Measurements from ENCODE around the gene RNF157.
"Not testable (repeated sequence)": the region's sequence is repeated elsewhere in the genome, so short reads cannot be mapped to it uniquely, and the experiment has no call there.

The RNF157 gene

GRCh38 chr17:76274112-76274956, 34.0 kb upstream of the RNF157 start:
- no peak for TF ChIP-seq POLR2A (IDR thresholded peaks at IDR 0.05; ENCODE audit: low read depth, low read length)
- DNase-seq (ENCODE audit: insufficient read length, low spot score): no peak
- no peak for FAIRE-seq

DNA sequence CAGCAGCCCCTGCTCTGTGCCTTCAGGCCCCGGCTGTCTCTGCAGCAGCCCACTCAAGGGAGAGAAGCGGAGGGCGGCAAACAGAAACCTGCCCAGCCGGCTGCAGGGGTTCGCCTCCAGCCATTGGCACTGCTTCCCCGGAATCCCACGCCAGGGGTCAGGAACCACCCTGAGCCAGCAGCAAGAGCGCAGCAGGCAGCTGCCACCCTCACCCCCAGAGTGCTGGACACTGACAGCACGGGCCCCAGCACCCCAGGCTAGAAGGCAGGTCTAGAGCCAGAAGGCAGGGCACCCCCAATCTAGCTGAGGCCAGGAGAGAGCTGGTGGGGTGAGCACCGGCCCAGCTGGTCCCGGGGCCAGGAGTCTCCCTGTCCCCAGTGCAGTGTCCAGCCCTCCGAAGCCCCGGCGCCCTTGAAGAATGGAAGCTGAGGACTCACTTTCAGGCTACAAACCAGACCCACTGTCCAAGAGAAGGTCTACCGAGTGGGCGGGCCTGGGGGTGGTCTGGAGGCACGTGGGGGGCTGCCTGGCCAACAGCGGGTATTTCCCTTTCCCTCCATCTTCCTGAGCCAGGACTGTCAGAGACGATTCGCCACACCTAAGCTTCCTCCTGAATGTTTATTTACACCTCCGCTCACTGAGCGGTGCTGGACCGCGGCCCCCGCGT, 33.3 kb upstream of the RNF157 start:
- DNase-seq (ENCODE audit: insufficient read length, low spot score) (no peak), FAIRE-seq (no peak)
- TF ChIP-seq POLR2A (IDR thresholded peaks at IDR 0.05; ENCODE audit: low read depth, low read length): no peak

- DNase-seq (ENCODE audit: insufficient read length, low spot score): no peak
Observed at GRCh38 chr17:76272541-76273444, 32.5 kb upstream of the RNF157 start.

DNA sequence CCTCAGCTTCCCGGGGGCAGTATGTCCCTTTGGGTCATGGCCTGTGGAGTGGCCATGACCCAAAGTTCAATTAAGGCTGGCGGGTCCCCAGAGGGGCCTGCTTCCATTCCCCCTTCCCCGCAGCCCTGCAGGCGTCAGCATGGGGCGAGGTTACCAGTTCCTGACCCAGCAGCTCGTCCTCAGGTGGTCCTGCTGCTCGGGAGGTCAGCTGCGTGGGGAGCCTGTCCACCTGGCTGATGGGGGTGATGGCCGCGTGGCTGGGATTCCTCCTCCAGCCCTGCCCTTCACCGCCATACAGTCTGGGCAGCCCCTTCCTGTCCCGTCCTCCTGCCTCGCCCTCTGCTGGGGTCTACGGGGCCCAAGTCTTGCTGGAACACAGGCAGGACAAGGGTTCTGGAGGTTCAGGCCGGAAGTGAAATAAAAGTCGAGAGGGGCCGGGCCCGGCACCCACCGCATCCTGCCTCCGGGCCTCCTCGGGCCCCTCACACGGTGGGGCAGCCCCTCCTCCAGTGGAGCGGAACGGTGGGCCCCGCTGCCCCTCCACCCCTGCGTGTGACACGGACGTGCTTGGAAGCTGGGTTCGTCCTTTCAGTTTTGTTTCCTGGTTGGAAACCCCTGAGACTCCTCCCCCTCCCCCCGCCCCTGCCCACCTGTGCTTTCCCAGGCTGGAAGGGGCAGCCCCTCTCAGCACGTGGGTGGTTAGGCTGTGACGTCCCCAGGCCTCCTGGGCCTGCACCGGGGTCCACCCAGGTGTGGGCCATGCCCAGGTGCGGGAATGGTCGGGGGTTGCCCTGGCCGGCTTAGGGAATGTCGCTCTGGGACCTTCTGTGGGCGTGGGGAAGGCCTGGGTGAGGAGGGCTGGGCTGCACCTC, 31.6 kb upstream of the RNF157 start:
- DNase-seq (ENCODE audit: insufficient read length, low spot score): no peak
- no peak for FAIRE-seq
- TF ChIP-seq POLR2A (IDR thresholded peaks at IDR 0.05; ENCODE audit: low read depth, low read length): no peak

More at GRCh38 chr17:76272541-76273444, 32.5 kb upstream of the RNF157 start:
- TF ChIP-seq POLR2A (IDR thresholded peaks at IDR 0.05; ENCODE audit: low read depth, low read length): no peak
- FAIRE-seq: no peak

DNA sequence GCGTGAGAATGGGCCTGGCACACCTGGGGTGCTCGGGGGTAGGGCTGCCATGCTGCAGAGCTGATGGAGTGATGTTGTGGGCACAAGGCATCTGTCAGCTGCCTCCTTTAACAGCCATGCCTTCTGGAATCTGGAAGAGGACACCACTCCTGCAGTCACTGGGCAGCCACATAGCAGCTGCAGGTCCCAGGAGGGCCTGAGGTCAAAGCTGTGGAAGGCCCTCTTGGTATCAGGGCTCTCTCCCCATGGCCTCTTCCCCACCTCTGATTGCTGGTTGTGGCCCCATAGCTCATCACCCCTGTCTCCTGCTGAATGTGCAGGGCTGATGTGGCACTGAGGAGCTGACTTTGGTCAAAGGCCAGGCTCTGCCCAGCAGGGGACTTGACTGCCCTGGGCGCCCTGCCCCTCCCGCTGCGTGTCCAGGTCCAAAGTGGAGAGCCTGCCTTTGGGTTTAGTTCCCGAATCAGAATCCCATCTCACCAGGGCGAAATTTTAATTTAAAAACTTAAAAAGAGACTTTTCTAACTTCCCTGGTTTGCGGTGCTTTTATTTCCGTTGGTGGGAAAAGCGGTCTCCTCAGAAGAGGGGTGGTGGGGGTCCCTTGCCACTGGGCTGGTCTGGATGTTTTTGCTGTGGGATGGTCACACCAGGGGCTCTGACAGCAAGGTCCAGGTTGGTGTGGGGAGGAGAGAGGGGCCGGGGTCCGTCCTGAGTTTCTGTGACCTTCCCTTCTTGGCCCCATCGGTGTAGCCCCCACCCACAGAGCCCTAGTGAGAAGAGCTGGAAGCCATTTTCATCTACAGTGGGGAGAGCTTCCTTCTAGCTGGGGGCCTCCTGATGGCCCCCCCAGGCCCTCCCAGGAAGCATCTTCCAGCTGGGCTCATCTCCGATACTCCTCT, 30.7 kb upstream of the RNF157 start:
- DNase-seq (ENCODE audit: insufficient read length, low spot score): no peak
- no peak for TF ChIP-seq POLR2A (IDR thresholded peaks at IDR 0.05; ENCODE audit: low read depth, low read length)
- FAIRE-seq: no peak

DNA sequence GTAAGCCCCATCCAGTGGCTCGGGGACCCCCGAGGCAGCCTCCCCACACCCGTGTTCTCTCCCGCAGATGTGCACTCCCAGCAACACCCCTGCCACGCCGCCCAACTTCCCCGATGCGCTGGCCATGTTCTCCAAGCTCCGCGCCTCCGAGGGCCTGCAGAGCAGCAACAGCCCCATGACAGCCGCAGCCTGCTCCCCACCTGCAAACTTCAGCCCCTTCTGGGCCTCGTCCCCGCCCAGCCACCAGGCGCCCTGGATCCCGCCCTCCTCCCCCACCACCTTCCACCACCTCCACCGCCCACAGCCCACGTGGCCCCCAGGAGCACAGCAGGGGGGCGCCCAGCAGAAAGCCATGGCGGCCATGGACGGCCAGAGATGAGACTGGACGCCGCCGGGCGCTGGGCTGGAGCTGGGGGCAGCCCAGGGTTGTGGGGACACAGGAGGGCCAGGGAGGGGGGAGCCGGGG, 29.9 kb upstream of the RNF157 start:
- DNase-seq (ENCODE audit: insufficient read length, low spot score) (no peak), FAIRE-seq (no peak)
- TF ChIP-seq POLR2A (IDR thresholded peaks at IDR 0.05; ENCODE audit: low read depth, low read length): no peak

DNA sequence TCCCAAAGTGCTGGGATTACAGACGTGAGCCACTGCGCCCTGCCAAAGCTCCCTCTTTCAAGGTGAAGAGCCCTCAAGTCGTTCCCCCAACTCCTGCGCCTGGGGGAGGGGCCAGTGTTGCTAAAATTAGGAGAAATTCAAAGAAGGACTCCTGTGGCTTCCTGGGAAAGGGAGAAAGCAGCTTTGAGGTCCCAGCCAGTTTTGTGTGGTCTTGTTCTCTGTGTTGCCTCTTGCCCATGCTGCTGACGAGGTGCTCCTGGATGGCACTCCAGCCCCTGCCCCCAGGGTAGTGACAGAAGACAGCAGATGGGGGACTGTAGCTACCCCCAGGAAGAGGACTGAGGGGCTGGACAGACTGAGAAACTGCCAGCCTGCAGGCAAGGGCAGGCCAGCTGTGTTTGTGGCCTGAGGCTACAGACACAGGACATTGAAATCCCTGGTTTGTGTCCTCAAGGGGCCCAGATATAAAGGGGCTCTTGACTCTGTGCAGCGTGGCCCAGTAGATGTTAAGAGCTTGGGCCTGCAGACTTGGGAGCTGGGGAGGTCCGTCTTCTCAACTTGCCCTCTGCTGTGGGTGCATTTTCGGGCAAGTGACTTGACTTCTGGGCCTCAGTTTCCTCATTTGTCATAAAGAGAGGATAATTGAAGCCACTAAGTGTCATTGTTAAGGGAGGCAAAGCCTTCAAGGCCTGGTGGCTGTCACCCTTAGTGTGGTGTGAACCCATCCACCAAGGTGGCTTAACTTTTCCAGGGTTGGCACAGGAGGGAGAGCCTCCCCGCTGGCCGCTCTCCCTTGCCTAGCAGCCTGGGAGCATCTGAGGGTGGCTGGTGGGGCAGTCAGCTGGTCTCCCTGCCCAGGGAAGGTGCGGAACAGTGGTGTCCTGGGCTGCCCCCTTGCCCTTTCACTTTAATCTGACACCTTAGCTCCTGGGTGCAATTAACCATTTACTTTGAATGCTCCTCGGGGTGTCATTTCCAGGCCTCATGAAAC, 29.0 kb upstream of the RNF157 start:
- DNase-seq (ENCODE audit: insufficient read length, low spot score): no peak
- no peak for FAIRE-seq
- no peak for TF ChIP-seq POLR2A (IDR thresholded peaks at IDR 0.05; ENCODE audit: low read depth, low read length)

DNA sequence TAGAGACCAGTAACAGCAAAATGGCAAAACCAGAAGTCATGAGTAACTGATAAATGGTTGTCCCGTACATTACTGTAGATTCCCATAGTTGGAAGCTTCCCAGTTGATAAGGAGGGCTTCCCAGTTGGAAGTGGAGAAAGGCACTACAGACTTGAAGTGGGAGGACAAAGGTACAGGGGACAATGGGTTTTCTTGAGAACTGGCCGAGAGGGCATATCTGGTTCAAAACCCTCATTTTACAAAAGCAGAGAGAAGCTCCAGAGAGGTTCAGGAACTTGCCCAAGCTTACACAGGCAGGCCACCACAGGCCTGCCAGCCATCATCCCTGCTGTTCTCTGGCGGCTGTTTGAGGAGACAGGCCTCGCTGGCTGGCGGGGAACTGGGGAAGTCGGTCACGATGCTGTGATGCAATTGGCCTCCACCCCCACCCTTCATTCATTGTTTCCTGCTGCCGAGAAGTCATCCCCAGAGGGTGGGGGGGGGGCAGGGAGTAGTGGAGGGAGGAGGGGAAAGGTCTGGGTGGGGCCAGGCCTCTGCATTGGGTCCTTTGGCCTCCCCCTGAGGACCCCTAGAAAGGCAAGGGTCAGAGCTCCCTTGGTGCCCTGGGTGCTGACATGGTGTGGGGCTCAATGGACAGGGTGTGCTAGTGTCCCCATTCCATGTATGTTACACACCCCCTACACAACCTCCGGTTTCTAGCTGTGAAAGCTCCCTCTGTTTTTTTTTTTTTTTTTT, 27.9 kb upstream of the RNF157 start:
- no peak for FAIRE-seq
- no peak for TF ChIP-seq POLR2A (IDR thresholded peaks at IDR 0.05; ENCODE audit: low read depth, low read length)
- DNase-seq (ENCODE audit: insufficient read length, low spot score): no peak

- FAIRE-seq; DNase-seq (ENCODE audit: insufficient read length, low spot score): not testable (repeated sequence)
Observed at GRCh38 chr17:76267581-76268001, 27.3 kb upstream of the RNF157 start.

DNA sequence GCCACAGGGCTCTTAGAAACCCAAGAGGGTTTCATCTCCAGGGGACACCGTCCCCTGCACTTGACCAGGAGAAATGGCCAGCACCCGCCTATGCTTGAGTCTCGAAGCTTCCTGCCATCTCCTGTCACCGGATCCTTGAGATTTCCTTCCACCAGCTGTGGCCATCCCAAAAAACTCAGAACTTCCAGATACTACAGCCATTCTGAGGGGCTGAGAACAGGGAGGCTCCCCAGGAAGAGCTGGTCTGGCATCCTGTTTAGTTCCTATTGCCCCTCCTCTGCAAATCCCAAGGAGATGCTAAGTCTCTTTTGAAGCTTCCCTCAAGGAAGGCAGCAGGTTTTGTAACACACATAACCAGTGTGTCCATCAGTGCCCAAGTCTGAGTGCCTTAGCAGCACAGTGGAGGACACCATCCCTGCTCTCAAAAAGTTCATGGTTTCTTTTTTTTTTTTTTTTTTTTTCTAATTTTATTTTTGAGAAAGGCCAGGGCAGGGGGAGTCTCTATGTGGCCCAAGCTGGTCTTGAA, 26.8 kb upstream of the RNF157 start:
- TF ChIP-seq POLR2A (IDR thresholded peaks at IDR 0.05; ENCODE audit: low read depth, low read length): no peak
- no peak for FAIRE-seq

More for the DNA sequence above, 26.8 kb upstream of the RNF157 start:
- no peak for DNase-seq (ENCODE audit: insufficient read length, low spot score)

Data from H54 (cell line).